IMR-90 (cell line): ENCODE results near the gene LRIG1. TPM values are rescaled to one million over a fixed set of nuclear protein-coding genes. Genes with fewer than 3 reads are reported as not detected.

Experiments used
- ATAC-seq: fragments of 200-7000 bp; cut with Tn5 transposase; 2 replicates; pipeline ENCODE4 v1.9.1; 2020; ENCODE audit warnings: low read depth, mild to moderate bottlenecking, moderate library complexity
- BruUV-seq: library from RNA; stranded (reverse); fragments of 400-500 nt; replicated peaks from 2 replicates; lab custom pipeline; 2021; lab: Mats Ljungman, UMichigan
- CTCF ChIA-PET: fragments of 300-600 bp; formaldehyde crosslinking; extraction: SDS; loops from one replicate; lab custom pipeline; 2021; ENCODE audit warnings: antibody characterized with exemption; lab: Yijun Ruan, JAX
- POLR2A ChIA-PET: fragments of 300-600 bp; sonication (Branson Sonifier 250); formaldehyde crosslinking; loops from one replicate; lab custom pipeline; 2022; ENCODE audit warnings: antibody characterized with exemption; ENCODE audit not compliant: unreplicated experiment; lab: Charles Lee
- DNase-seq: peaks from one replicate; pipeline ENCODE4 v3.0.0; 2013
- H2AFZ ChIP-seq: replicated peaks from 2 replicates; pipeline ENCODE3; 2013; ENCODE audit warnings: low read length, mild to moderate bottlenecking; ENCODE audit not compliant: poor library complexity
- H2AK5ac ChIP-seq: 2 replicates; pipeline ENCODE4 v1.6.1; 2013; ENCODE audit warnings: low read depth, low read length, inconsistent platforms
- H2AK9ac ChIP-seq: replicated peaks from 2 replicates; pipeline ENCODE3; 2013; ENCODE audit warnings: mild to moderate bottlenecking, low read depth, low read length, moderate library complexity; ENCODE audit not compliant: poor library complexity
- H2BK120ac ChIP-seq: 2 replicates; pipeline ENCODE4 v1.6.1; 2013; ENCODE audit warnings: low read depth, low read length, inconsistent platforms
- H2BK15ac ChIP-seq: 3 replicates; pipeline ENCODE4 v1.6.1; 2013; ENCODE audit warnings: low read depth, low read length, inconsistent platforms
- H2BK20ac ChIP-seq: 2 replicates; pipeline ENCODE4 v1.6.1; 2013; ENCODE audit warnings: low read depth, mild to moderate bottlenecking, inconsistent platforms, low read length, moderate library complexity
- H2BK5ac ChIP-seq: 2 replicates; pipeline ENCODE4 v1.6.1; 2013; ENCODE audit warnings: mild to moderate bottlenecking, low read depth, low read length, inconsistent platforms; ENCODE audit not compliant: poor library complexity, severe bottlenecking
- H3K14ac ChIP-seq: replicated peaks from 2 replicates; pipeline ENCODE4 v1.6.1; 2013; ENCODE audit warnings: low read depth, low read length, inconsistent platforms
- H3K18ac ChIP-seq: 2 replicates; pipeline ENCODE4 v1.6.1; 2013; ENCODE audit warnings: low read depth, low read length, control low read depth
- H3K23ac ChIP-seq: 2 replicates; pipeline ENCODE4 v1.6.1; 2013; ENCODE audit warnings: low read depth, low read length, inconsistent platforms
- H3K27ac ChIP-seq: 2 replicates; pipeline ENCODE4 v1.5.1; 2013; ENCODE audit warnings: mild to moderate bottlenecking, control low read depth, low read length; ENCODE audit not compliant: insufficient read depth
- H3K27me3 ChIP-seq: 2 replicates; pipeline ENCODE4 v1.6.1; 2013; ENCODE audit warnings: low read length; ENCODE audit not compliant: control insufficient read depth, insufficient read depth
- H3K36me3 ChIP-seq: 2 replicates; pipeline ENCODE4 v1.6.1; 2013; ENCODE audit warnings: low read length, mixed read lengths; ENCODE audit not compliant: control insufficient read depth, insufficient read depth
- H3K4ac ChIP-seq: 2 replicates; pipeline ENCODE4 v1.6.1; 2013; ENCODE audit warnings: low read depth, low read length, inconsistent platforms
- H3K4me1 ChIP-seq: 2 replicates; pipeline ENCODE4 v1.6.1; 2013; ENCODE audit warnings: low read length, mixed read lengths; ENCODE audit not compliant: control insufficient read depth, insufficient read depth
- H3K4me2 ChIP-seq: 2 replicates; pipeline ENCODE4 v1.6.1; 2013; ENCODE audit warnings: low read depth, mild to moderate bottlenecking, control low read depth, low read length, moderate library complexity
- H3K4me3 ChIP-seq: 2 replicates; pipeline ENCODE4 v1.5.1; 2013; ENCODE audit warnings: low read depth, mild to moderate bottlenecking, control low read depth, low read length, moderate library complexity; ENCODE audit not compliant: insufficient read depth
- H3K56ac ChIP-seq: 2 replicates; pipeline ENCODE4 v1.6.1; 2013; ENCODE audit warnings: low read length, inconsistent platforms; ENCODE audit not compliant: insufficient read depth; ENCODE audit errors: extremely low read depth
- H3K79me1 ChIP-seq, 2 experiments: 2 replicates each; pipeline ENCODE4 v1.6.1; 2013; ENCODE audit warnings: low read length in 2 of 2, inconsistent platforms in 1 of 2, low read depth in 1 of 2
- H3K9ac ChIP-seq: 2 replicates; pipeline ENCODE4 v1.6.1; 2013; ENCODE audit warnings: low read depth, low read length, control low read depth
- H3K9me1 ChIP-seq: 2 replicates; pipeline ENCODE4 v1.6.1; 2013; ENCODE audit warnings: low read length, inconsistent platforms; ENCODE audit not compliant: insufficient read depth
- H3K9me3 ChIP-seq: 2 replicates; pipeline ENCODE4 v1.6.1; 2013; ENCODE audit warnings: low read length; ENCODE audit not compliant: control insufficient read depth, insufficient read depth
- H4K20me1 ChIP-seq: 2 replicates; pipeline ENCODE4 v1.6.1; 2013; ENCODE audit warnings: low read length, inconsistent platforms; ENCODE audit not compliant: insufficient read depth
- H4K5ac ChIP-seq: 2 replicates; pipeline ENCODE4 v1.6.1; 2013; ENCODE audit warnings: mild to moderate bottlenecking, low read depth, low read length, control low read depth
- H4K8ac ChIP-seq, 2 experiments: 2 replicates each; pipeline ENCODE4 v1.6.1; 2013; ENCODE audit warnings: low read depth in 2 of 2, low read length in 2 of 2, control low read depth in 1 of 2, inconsistent platforms in 1 of 2
- H4K91ac ChIP-seq: 2 replicates; pipeline ENCODE4 v1.6.1; 2013; ENCODE audit warnings: low read depth, low read length, inconsistent platforms; ENCODE audit not compliant: insufficient read depth
- BHLHE40 ChIP-seq: fragments of 150-350 bp; IDR thresholded peaks from 2 replicates; pipeline ENCODE4 v1.6.1; 2016; ENCODE audit warnings: mild to moderate bottlenecking, low read depth, low read length
- CHD1 ChIP-seq: IDR thresholded peaks from 2 replicates; pipeline ENCODE4 v1.6.1; 2012; ENCODE audit warnings: low read depth, low read length, improper control_type of control experiment
- MAZ ChIP-seq: IDR thresholded peaks from 2 replicates; pipeline ENCODE4 v1.6.1; 2012; ENCODE audit warnings: low read depth, mild to moderate bottlenecking, low read length, improper control_type of control experiment, moderate library complexity, borderline replicate concordance
- MXI1 ChIP-seq: IDR thresholded peaks from 2 replicates; pipeline ENCODE4 v1.6.1; 2012; ENCODE audit warnings: low read depth, mild to moderate bottlenecking, low read length, moderate library complexity, borderline replicate concordance
- POLR2A ChIP-seq: IDR thresholded peaks from 2 replicates; pipeline ENCODE4 v1.6.1; 2012; ENCODE audit warnings: mild to moderate bottlenecking, low read depth, low read length
- RAD21 ChIP-seq: IDR thresholded peaks from 2 replicates; pipeline ENCODE4 v1.6.1; 2012; ENCODE audit warnings: low read length, improper control_type of control experiment
- RCOR1 ChIP-seq: IDR thresholded peaks from 2 replicates; pipeline ENCODE4 v1.6.1; 2012; ENCODE audit warnings: mild to moderate bottlenecking, low read length, improper control_type of control experiment; ENCODE audit not compliant: insufficient replicate concordance
- SMC3 ChIP-seq: fragments of 150-350 bp; IDR thresholded peaks from 2 replicates; pipeline ENCODE4 v1.6.1; 2016; ENCODE audit warnings: low read depth, mild to moderate bottlenecking, antibody characterized with exemption, low read length, moderate library complexity
- WGBS, 2 experiments: methylation state at CpG; one replicate each; pipeline versions ENCODE4 v1.1.5 to v1.1.7; 2013; ENCODE audit warnings: missing lambda C conversion rate in 2 of 2; ENCODE audit not compliant: insufficient read length in 1 of 2; ENCODE audit errors: extremely low coverage in 2 of 2; 5-methylcytosine and 5-hydroxymethylcytosine counted together
- dilution Hi-C: fragments of 300-500 bp; cut with HindIII; formaldehyde crosslinking; loops from one replicate; pipeline ENCODE4 v1.14.3; 2018; ENCODE audit warnings: low sequenced_read_pairs; ENCODE audit not compliant: unreplicated experiment
- in situ Hi-C: fragments of 300-500 bp; cut with MboI; formaldehyde crosslinking; loops from 3 replicates; pipeline ENCODE4 v1.14.3; 2019; ENCODE audit warnings: low sequenced_read_pairs, inconsistent platforms, mixed read lengths
- intact Hi-C: fragments of 100-400 bp; cut with micrococcal nuclease; formaldehyde crosslinking; loops from 2 replicates; pipeline ENCODE4 v1.10.0; 2022
- polyA plus RNA-seq, 3 experiments: library from polyadenylated mRNA; depleted of rRNA; stranded (reverse); fragments of >200 nt; gene quantifications; 2 replicates each; pipeline ENCODE4 v1.2.3, GENCODE V29; 2012; ENCODE audit warnings: low replicate concordance in 1 of 3
- total RNA-seq: library from RNA; depleted of rRNA; stranded (reverse); fragments of >200 nt; gene quantifications from 2 replicates; pipeline ENCODE4 v1.2.3, GENCODE V29; 2012
- TF ChIP-seq, protein P1 (sequence below): fragments of 150-350 bp; IDR thresholded peaks from 2 replicates; pipeline ENCODE4 v1.6.1; 2016; ENCODE audit warnings: low read depth, mild to moderate bottlenecking, low read length, moderate library complexity, borderline replicate concordance

Gene LRIG1
- total and polyA plus RNA-seq, 2 of the 4 experiments (the other 2 are of a cell fraction), result 62.8 to 87.8 TPM

DNA sequence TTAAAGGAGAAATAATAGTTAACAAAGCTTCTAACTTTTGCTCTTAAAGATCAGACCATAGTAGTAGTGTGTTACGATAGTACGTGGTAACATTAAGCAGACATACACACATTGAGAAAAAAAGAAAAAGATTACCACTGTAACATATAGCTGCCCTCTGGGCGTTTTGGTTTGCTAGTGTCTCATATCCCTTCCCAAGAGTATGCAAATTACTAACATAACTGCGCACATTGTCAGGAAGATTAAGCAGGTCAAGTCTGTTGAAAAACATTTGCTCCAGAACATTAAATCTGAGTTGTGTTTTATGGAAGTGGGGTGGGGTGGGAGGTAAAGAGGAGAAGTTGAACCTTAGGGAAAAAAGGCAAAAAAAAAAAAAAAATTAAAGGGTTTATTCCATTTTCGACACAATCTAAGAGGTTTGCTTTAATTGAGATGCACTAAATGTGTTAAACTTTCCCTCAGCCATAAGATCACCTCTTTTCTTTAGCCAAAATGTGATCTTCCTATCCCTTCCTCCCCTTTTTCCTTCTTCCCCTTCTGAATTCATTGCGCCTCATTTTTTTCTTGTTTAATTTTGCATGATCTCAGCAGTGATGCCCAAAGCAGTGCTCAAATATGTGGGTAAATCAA lies 1.5 kb upstream of the LRIG1 start:
- Histone ChIP-seq H3K79me1 (peaks cover 15 to 27% of the 10 kb centered on the region in 2 experiments), H4K91ac (no peak overlapping the region), H4K20me1 (0 out of 2 replicates have a peak, but pooled peaks cover 11% of the 10 kb centered on the region), H3K23ac (no peak overlapping the region), H2BK120ac (no peak overlapping the region), H3K4ac (no peak overlapping the region), H3K9ac (no peak overlapping the region), H3K27ac (no peak overlapping the region), H2BK20ac (no peak overlapping the region), H4K8ac (no peak overlapping the region), H3K56ac (no peak overlapping the region), H3K9me1 (0 out of 2 replicates have a peak, but pooled peaks cover 7% of the 10 kb centered on the region), H3K9me3 (no peaks in the 10 kb centered on the region), H2BK5ac (no peak overlapping the region), H2AFZ (no peak overlapping the region), H2AK9ac (no peak overlapping the region), H3K36me3 (no peaks in the 10 kb centered on the region), H3K4me2 (no peak overlapping the region), H3K14ac (no peak overlapping the region), H3K27me3 (peaks cover 3% of the 10 kb centered on the region; the same call in 1 of the 2 replicates), H2AK5ac (no peak overlapping the region), H3K18ac (no peak overlapping the region), H2BK15ac (no peak overlapping the region), H3K4me1 (peaks cover 1% of the 10 kb centered on the region; the same call in 1 of the 2 replicates), H3K4me3 (no peak overlapping the region), H4K5ac (no peak overlapping the region)
- dilution Hi-C loops (no loop called here), intact Hi-C loops (no loop called here), in situ Hi-C loops (loop anchor here (5.0 kb wide), 1 partner anchor 315 kb away; no protein-coding TSS in a partner anchor)
- no peak for TF ChIP-seq MXI1
- no peak for TF ChIP-seq RCOR1
- no peak for TF ChIP-seq SMC3
- TF ChIP-seq MAZ, result no peak
- TF ChIP-seq POLR2A, result no peak
- no peak for TF ChIP-seq RAD21
- TF ChIP-seq, protein P1, sequence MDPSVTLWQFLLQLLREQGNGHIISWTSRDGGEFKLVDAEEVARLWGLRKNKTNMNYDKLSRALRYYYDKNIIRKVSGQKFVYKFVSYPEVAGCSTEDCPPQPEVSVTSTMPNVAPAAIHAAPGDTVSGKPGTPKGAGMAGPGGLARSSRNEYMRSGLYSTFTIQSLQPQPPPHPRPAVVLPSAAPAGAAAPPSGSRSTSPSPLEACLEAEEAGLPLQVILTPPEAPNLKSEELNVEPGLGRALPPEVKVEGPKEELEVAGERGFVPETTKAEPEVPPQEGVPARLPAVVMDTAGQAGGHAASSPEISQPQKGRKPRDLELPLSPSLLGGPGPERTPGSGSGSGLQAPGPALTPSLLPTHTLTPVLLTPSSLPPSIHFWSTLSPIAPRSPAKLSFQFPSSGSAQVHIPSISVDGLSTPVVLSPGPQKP, result no peak
- no peak for TF ChIP-seq CHD1
- no peak for TF ChIP-seq BHLHE40
- ChIA-PET POLR2A (no interaction called here), CTCF (interaction anchor here (0.6 to 0.7 kb wide), 2 partner anchors 13 to 152 kb away, joined by 4 to 8 read pairs; no protein-coding TSS in a partner anchor)
- DNase-seq, result no peak
- BruUV-seq, result no TSS peak
- ATAC-seq, result no peak
- no CpG with 5 or more reads among the region's 6 CpGs for WGBS, 2 experiments
